ENCODE results near the gene CTBP1.

CTBP1 gene

GRCh38 chr4:1193206-1194009 lies 55.5 kb downstream of the CTBP1 start:
- DNase-seq: no peak

- DNase-seq: no peak
Measured at GRCh38 chr4:1192493-1193205, 56.3 kb downstream of the CTBP1 start.

GRCh38 chr4:1192091-1192492 lies 56.8 kb downstream of the CTBP1 start:
- DNase-seq: no peak

- no peak for DNase-seq
Measured at GRCh38 chr4:1191621-1192020, 57.3 kb downstream of the CTBP1 start.

GRCh38 chr4:1187182-1187581 lies 61.7 kb downstream of the CTBP1 start:
- DNase-seq: no peak

- DNase-seq: no peak
Measured at GRCh38 chr4:1183985-1184773, 64.8 kb downstream of the CTBP1 start.

- no peak for DNase-seq
Measured at GRCh38 chr4:1182313-1182712, 66.6 kb downstream of the CTBP1 start.

GRCh38 chr4:1180663-1181062 lies 68.3 kb downstream of the CTBP1 start:
- no peak for DNase-seq

- no peak for DNase-seq
Measured at GRCh38 chr4:1179976-1180375, 69.0 kb downstream of the CTBP1 start.

GRCh38 chr4:1179089-1179441 lies 69.9 kb downstream of the CTBP1 start:
- no peak for DNase-seq

GRCh38 chr4:1178300-1179088 lies 70.4 kb downstream of the CTBP1 start:
- DNase-seq: no peak

GRCh38 chr4:1177274-1178141 lies 71.4 kb downstream of the CTBP1 start:
- DNase-seq: no peak

GRCh38 chr4:1176398-1177273 lies 72.3 kb downstream of the CTBP1 start:
- no peak for DNase-seq

- DNase-seq: no peak
Measured at GRCh38 chr4:1175635-1176229, 73.2 kb downstream of the CTBP1 start.

GRCh38 chr4:1174941-1175634 lies 73.8 kb downstream of the CTBP1 start:
- DNase-seq: no peak

GRCh38 chr4:1172971-1173757 lies 75.8 kb downstream of the CTBP1 start:
- no peak for DNase-seq

- DNase-seq: no peak
Measured at GRCh38 chr4:1172228-1172851, 76.6 kb downstream of the CTBP1 start, which contains the start of gene SPON2. SPON2 (minus strand) TSS chr4:1172583.
